GM12864 (cell line): Measurements from ENCODE around the gene ABRAXAS1.
"Not testable (repeated sequence)": the region's sequence is repeated elsewhere in the genome, so short reads cannot be mapped to it uniquely, and the experiment has no call there.

Experiments
- DNase-seq: peaks from one replicate; pipeline ENCODE4 v3.0.0-alpha.2; 2011; ENCODE audit warnings: low read depth
- H3K4me3 ChIP-seq: 2 replicates; pipeline ENCODE4 v1.5.1; 2011; ENCODE audit warnings: mild to moderate bottlenecking, low read depth, low read length, control low read depth
- TF ChIP-seq, protein P1 (sequence below): IDR thresholded peaks from 2 replicates; pipeline ENCODE4 v1.5.1; 2011; ENCODE audit warnings: low read depth, mild to moderate bottlenecking, moderate library complexity, low read length, control low read depth, inconsistent platforms; ENCODE audit errors: missing control alignments

ABRAXAS1 gene

DNA sequence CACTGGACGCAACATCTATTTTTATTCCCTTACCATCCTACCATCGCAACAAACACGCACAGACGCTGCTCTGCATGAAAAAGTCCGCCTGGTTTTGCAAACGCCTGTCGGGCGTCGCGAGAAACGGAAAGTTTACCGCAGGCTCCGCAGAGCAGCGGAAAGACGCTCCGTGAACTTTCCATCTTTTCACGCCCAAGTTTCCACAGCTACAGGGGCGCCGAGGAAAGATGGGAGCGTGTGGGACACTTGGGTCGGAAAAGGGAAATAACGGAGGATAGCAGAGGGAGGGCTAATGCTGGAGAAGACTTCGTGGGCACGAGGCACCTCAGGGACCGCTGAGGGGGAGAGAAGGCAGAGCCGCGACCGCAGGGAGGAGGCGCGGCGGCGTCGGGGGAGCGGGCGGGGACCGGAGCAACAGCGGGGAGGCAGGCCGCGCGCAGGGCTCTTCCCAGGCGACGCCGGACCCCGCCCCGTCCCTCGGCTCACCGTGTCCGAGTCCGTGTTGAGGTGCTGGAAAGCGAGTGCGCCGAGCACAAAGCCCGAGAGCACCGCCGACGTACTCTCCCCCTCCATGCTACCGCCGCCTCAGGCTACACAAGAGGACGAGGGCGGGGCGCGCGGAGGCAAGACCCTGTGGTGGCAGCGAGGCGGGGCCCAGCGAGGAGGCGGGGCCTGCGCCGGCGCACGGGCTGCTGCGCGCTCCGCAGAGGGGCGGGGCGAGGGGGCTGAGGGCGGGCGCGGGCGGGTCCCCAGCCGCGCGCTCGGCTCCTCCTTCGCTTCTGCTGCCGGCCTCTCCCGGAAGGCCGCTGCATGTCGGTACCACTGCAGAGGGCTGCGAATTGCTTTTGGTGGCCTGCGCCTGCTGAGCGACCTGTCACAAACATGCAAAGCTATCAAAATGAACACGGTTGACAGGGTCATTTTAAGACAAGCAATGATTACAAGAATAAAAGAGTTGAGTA, at the start of gene ABRAXAS1:
ABRAXAS1 (minus strand) TSS at position 601 of the 962 bp plus-strand sequence; CDS start at position 573, 28 bp downstream.
- peak within 1 kb of the TSS; percentile 81 for H3K4me3 ChIP-seq
- TF ChIP-seq, protein P1, sequence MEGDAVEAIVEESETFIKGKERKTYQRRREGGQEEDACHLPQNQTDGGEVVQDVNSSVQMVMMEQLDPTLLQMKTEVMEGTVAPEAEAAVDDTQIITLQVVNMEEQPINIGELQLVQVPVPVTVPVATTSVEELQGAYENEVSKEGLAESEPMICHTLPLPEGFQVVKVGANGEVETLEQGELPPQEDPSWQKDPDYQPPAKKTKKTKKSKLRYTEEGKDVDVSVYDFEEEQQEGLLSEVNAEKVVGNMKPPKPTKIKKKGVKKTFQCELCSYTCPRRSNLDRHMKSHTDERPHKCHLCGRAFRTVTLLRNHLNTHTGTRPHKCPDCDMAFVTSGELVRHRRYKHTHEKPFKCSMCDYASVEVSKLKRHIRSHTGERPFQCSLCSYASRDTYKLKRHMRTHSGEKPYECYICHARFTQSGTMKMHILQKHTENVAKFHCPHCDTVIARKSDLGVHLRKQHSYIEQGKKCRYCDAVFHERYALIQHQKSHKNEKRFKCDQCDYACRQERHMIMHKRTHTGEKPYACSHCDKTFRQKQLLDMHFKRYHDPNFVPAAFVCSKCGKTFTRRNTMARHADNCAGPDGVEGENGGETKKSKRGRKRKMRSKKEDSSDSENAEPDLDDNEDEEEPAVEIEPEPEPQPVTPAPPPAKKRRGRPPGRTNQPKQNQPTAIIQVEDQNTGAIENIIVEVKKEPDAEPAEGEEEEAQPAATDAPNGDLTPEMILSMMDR: no peak
- peak; percentile 62 for DNase-seq

DNA sequence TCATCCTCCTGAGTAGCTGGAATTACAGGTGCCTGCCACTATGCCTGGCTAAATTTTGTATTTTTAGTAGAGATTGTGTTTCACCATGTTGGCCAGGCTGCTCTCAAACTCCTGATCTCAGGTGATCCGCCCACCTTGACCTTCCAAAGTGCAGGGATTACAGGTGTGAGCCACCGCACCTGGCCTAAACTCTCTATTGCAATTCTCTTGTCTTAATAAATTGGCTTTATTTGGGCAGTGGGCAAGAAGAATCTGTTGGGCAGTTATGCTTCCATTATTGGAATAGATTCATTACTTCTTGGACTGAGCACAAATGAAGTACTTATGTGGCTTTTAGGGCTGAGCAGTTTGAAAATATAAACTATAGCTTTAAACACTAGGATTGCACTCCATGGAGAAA, 42.8 kb upstream of the ABRAXAS1 start:
- no peak for DNase-seq
- TF ChIP-seq, protein P1: no peak
- no peak overlapping the region for H3K4me3 ChIP-seq

GRCh38 chr4:83522239-83522638, 37.3 kb upstream of the ABRAXAS1 start:
- TF ChIP-seq, protein P1: no peak
- DNase-seq: no peak
- no peak overlapping the region for H3K4me3 ChIP-seq

DNA sequence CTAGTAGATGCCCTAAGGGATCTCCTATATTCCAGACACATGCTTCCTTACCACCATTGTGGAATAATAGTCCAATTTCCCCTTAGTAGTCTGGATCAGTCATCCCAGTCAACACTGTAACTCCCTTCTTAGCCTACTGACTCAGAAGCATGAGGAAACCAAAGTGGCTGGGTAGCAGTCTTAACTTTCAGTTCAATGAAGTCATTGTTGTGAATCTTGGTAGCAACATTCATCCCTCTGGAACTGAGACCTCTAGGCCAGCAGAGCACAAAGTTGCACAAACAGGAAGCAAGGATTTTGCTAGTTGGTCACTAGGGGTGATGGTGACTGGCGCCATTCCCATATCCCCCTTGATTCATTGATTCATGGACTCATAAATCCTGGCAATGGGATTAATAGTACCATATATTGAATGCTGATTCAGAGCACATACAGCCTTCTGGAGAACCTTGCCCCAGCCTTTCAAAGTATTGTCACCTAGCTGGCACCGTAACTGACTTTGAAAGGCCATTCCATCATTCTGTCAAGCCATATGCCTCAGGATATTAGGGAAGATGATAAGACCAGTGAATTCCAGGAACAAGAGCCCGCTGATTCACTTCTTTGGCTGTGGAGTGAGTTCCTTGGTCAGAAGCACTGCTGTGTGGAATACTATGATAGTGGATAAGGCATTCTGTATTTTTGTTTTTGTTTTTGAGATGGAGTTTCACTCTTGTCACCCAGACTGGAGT, 31.3 kb upstream of the ABRAXAS1 start:
- DNase-seq: no peak
- H3K4me3 ChIP-seq: no peak overlapping the region
- TF ChIP-seq, protein P1: no peak

DNA sequence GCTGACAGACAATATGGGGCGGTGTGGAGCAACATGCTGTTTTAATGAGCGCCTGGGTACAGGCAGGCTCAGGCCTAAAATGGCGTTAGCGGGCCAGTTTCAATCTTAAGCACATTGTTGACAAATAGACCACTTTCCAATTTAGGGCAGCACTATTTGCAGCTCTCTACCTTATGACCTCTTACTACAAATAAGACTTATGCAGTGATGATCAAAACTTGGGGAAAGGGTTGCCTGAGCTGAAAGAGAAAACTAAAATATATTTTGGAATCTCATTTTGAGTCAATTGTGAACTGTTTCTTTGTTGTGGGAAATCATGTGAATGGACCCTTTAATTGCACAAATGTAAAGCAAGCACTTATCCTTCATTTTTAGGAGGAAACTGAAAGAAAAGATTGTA, 25.5 kb upstream of the ABRAXAS1 start:
- no peak for DNase-seq
- H3K4me3 ChIP-seq: no peak overlapping the region
- TF ChIP-seq, protein P1: no peak

- not testable (repeated sequence) for DNase-seq, H3K4me3 ChIP-seq
- TF ChIP-seq, protein P1: peak; percentile 75
These were observed 24.3 kb upstream of the ABRAXAS1 start for GRCh38 chr4:83509156-83509585.
